KBM-7 (cell line): ENCODE results near the gene CDH13.

Experiments
- DNase-seq: peaks from one replicate; pipeline ENCODE4 v3.0.0-alpha.2; 2015
- in situ Hi-C: fragments of 300-500 bp; cut with MboI; formaldehyde crosslinking; loops from 2 replicates; pipeline ENCODE4 v1.14.3; 2020; ENCODE audit warnings: low sequenced_read_pairs, low pct_unique_long_range_greater_than_20kb, mixed read lengths

CDH13 gene

GRCh38 chr16:83704656-83705055 lies 1077.9 kb downstream of the CDH13 start:
- in situ Hi-C loops = no loop called here
- DNase-seq = no peak

- in situ Hi-C loops = no loop called here
- DNase-seq = no peak
Observed at GRCh38 chr16:83705856-83706255, 1079.1 kb downstream of the CDH13 start.

GRCh38 chr16:83706394-83706793 lies 1079.6 kb downstream of the CDH13 start:
- DNase-seq = no peak
- in situ Hi-C loops = no loop called here

- in situ Hi-C loops = no loop called here
- DNase-seq = no peak
Observed at GRCh38 chr16:83711069-83711468, 1084.3 kb downstream of the CDH13 start.

- peak; percentile 35 for DNase-seq
Observed at GRCh38 chr16:83713597-83713996, 1086.8 kb downstream of the CDH13 start.

GRCh38 chr16:83714286-83714685 lies 1087.5 kb downstream of the CDH13 start:
- in situ Hi-C loops = no loop called here
- DNase-seq = no peak

More at GRCh38 chr16:83713597-83713996, 1086.8 kb downstream of the CDH13 start:
- in situ Hi-C loops = no loop called here

GRCh38 chr16:83715217-83715920 lies 1088.6 kb downstream of the CDH13 start:
- in situ Hi-C loops = no loop called here

GRCh38 chr16:83717308-83717707 lies 1090.5 kb downstream of the CDH13 start:
- in situ Hi-C loops = no loop called here
- no peak for DNase-seq

More at GRCh38 chr16:83715217-83715920, 1088.6 kb downstream of the CDH13 start:
- DNase-seq = no peak

- in situ Hi-C loops = no loop called here
- DNase-seq = no peak
Observed at GRCh38 chr16:83717814-83718213, 1091.0 kb downstream of the CDH13 start.

- in situ Hi-C loops = no loop called here
- no peak for DNase-seq
Observed at GRCh38 chr16:83720213-83720612, 1093.4 kb downstream of the CDH13 start.

- no peak for DNase-seq
- in situ Hi-C loops = no loop called here
Observed at GRCh38 chr16:83720981-83721380, 1094.2 kb downstream of the CDH13 start.

- in situ Hi-C loops = no loop called here
- no peak for DNase-seq
Observed at GRCh38 chr16:83721676-83722075, 1094.9 kb downstream of the CDH13 start.

- in situ Hi-C loops = no loop called here
- no peak for DNase-seq
Observed at GRCh38 chr16:83722456-83723183, 1095.9 kb downstream of the CDH13 start.

GRCh38 chr16:83723244-83723643 lies 1096.5 kb downstream of the CDH13 start:
- in situ Hi-C loops = no loop called here
- no peak for DNase-seq

GRCh38 chr16:83723901-83724300 lies 1097.1 kb downstream of the CDH13 start:
- in situ Hi-C loops = no loop called here
- no peak for DNase-seq

GRCh38 chr16:83724585-83724984 lies 1097.8 kb downstream of the CDH13 start:
- DNase-seq = no peak
- in situ Hi-C loops = no loop called here

GRCh38 chr16:83725313-83725712 lies 1098.5 kb downstream of the CDH13 start:
- in situ Hi-C loops = no loop called here

GRCh38 chr16:83727018-83727417 lies 1100.2 kb downstream of the CDH13 start:
- peak; percentile 83 for DNase-seq
- in situ Hi-C loops = no loop called here

More at GRCh38 chr16:83725313-83725712, 1098.5 kb downstream of the CDH13 start:
- DNase-seq = no peak

- DNase-seq = peak; percentile 3
- in situ Hi-C loops = no loop called here
Observed at GRCh38 chr16:83727751-83728352, 1101.1 kb downstream of the CDH13 start.

- in situ Hi-C loops = no loop called here
- no peak for DNase-seq
Observed at GRCh38 chr16:83728492-83728891, 1101.7 kb downstream of the CDH13 start.
